T-helper 1 cell treated with Interleukin-12 subunit alpha and Interleukin-12 subunit beta and Interleukin-4 antibody, amounts not matched to agents 30 ng/mL and 1 ng/mL, for 36 hours (primary cell): ENCODE results near the gene CLEC20A. TPM values are rescaled to one million over a fixed set of nuclear protein-coding genes. Genes with fewer than 3 reads are reported as not detected.

Experiments used
- total RNA-seq: library from RNA; stranded (reverse); gene quantifications from 2 replicates; pipeline ENCODE4 v1.2.3, GENCODE V29; 2022

CLEC20A gene
- total RNA-seq, 1 donor from 2014 or later = not detected

Other genes with a start within 250 kb of the CLEC20A start
- not detected in 2 replicates for gene TEX35, start 16.1 kb upstream of the CLEC20A start, total RNA-seq
- 1.8 and 2.3 TPM in 2 replicates for gene RALGPS2, start 228.3 kb upstream of the CLEC20A start, total RNA-seq